ENCODE measurements around the gene CFAP92.
A peak's percentile ranks its signal among the peaks of the same experiment; 100 is the strongest.

CFAP92 gene

GRCh38 chr3:129032716-129033115 lies 38.8 kb upstream of the CFAP92 start:
- ATAC-seq (ENCODE audit: low read depth): no peak
- Mint-ChIP-seq H3K4me1 (no peaks in the 10 kb centered on the region), H3K27me3 (peaks cover 3% of the 10 kb centered on the region), H3K36me3 (no peaks in the 10 kb centered on the region), H3K4me3 (no peak overlapping the region), H3K27ac (no peak overlapping the region), H3K9me3 (no peaks in the 10 kb centered on the region)
- no peak for DNase-seq (ENCODE audit: low spot score in 2 of 2)

DNA sequence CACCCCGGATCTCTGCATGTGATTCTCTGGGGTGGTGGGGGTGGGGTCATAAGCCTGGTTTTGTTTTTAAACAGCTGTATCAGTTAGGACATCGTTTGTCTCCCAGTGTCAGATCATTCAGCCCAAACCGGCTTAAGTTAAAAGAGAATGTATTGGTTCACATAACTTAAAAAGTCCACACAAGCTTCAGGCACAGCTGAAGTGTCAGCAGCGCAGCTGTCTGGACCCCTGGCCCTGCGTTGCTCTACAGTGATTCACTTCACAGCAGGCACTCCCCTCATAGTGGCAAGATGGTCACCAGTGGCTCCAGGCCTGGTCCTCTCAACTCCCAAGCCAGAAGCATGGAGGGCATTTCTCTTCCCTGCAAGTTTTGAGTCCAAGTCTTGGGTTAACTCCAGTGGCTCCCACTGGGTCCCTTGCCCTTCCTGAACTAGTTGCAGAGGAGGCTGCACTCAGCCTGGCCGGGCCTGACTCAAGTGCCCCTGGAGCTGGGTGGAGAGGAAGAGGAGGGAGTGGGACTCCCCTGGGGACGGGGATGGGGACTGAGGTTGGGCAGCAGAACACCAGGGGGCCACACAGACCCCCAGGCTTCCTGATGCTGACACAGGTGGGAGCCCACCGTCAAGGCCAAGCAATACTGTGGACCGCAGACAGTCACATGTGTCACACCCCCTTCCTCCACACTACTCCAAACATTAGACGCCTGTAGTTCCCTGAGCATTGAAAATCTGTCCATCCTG lies 37.8 kb upstream of the CFAP92 start:
- Mint-ChIP-seq H3K27ac (no peak overlapping the region), H3K27me3 (peaks cover under 1% of the 10 kb centered on the region), H3K9me3 (no peaks in the 10 kb centered on the region), H3K4me3 (no peak overlapping the region), H3K36me3 (no peaks in the 10 kb centered on the region), H3K4me1 (peaks cover under 1% of the 10 kb centered on the region)
- DNase-seq (ENCODE audit: low spot score in 2 of 2): no peak
- ATAC-seq (ENCODE audit: low read depth): no peak

DNA sequence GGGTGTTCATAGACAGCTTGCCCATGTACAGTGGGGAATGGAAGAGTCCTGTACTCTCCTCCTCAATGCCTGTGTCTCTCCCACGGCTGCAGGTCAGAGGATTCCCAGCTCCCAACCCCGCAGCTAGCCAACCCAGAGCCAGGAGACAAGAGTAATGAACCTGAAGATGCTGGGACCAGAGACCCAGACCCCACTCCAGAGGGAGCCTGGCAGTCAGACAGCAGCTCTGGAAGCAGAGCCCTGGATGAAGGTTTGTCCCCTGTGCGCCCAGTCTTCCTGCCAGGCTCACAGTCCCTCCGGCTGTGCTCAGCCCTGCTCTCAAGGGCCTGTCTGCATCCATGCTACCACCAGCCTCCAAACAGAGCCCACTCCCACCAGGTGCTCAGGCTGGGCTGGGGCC lies 36.7 kb upstream of the CFAP92 start:
- no peaks in the 10 kb centered on the region for H3K36me3 Mint-ChIP-seq
- H3K9me3 Mint-ChIP-seq: no peaks in the 10 kb centered on the region
- H3K4me1 Mint-ChIP-seq: peaks cover 4% of the 10 kb centered on the region
- DNase-seq (ENCODE audit: low spot score in 2 of 2) (no peak), ATAC-seq (ENCODE audit: low read depth) (no peak)
- no peak overlapping the region for H3K27ac Mint-ChIP-seq
- no peak overlapping the region for H3K4me3 Mint-ChIP-seq
- no peaks in the 10 kb centered on the region for H3K27me3 Mint-ChIP-seq

DNA sequence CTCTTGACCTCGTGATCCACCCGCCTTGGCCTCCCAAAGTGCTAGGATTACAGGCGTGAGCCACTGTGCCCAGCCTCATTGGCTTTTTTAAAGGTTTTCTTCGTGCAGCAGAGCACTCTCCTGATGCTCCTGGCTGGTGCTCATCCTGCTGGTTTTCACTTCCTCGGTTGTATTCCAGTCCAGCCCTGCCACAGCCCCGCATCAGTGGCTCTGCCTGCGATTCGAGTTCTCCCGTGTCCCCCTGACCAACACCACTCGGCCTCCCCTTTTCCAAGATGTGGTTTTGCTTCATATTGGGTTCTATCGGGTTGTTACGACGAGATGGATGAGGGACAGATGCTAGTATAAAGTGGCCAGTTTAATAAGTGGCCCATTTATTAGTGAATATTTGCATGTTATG lies 35.0 kb upstream of the CFAP92 start:
- peak overlapping the region; percentile 64 for H3K4me3 Mint-ChIP-seq
- ATAC-seq (ENCODE audit: low read depth): no peak
- H3K36me3 Mint-ChIP-seq: no peaks in the 10 kb centered on the region
- H3K27ac Mint-ChIP-seq: no peak overlapping the region
- no peaks in the 10 kb centered on the region for H3K9me3 Mint-ChIP-seq
- peaks cover 7% of the 10 kb centered on the region for H3K4me1 Mint-ChIP-seq
- H3K27me3 Mint-ChIP-seq: no peaks in the 10 kb centered on the region
- DNase-seq (ENCODE audit: low spot score in 2 of 2): no peak

- Mint-ChIP-seq H3K36me3 (no peaks in the 10 kb centered on the region), H3K4me1 (peaks cover 7% of the 10 kb centered on the region)
- ATAC-seq (ENCODE audit: low read depth): no peak
Observed at GRCh38 chr3:129027544-129027880, 33.6 kb upstream of the CFAP92 start.

GRCh38 chr3:129026728-129027543 lies 33.1 kb upstream of the CFAP92 start:
- Mint-ChIP-seq H3K4me3 (peak overlapping the region; percentile 77), H3K27me3 (no peaks in the 10 kb centered on the region), H3K36me3 (no peaks in the 10 kb centered on the region), H3K4me1 (peaks cover 7% of the 10 kb centered on the region), H3K9me3 (no peaks in the 10 kb centered on the region), H3K27ac (peak overlapping the region; percentile 97)
- DNase-seq (ENCODE audit: low spot score in 2 of 2): peak; percentile 89 to 90
- peak; percentile 92 for ATAC-seq (ENCODE audit: low read depth)

More at GRCh38 chr3:129027544-129027880, 33.6 kb upstream of the CFAP92 start:
- Mint-ChIP-seq H3K27ac (no peak overlapping the region), H3K27me3 (no peaks in the 10 kb centered on the region), H3K9me3 (no peaks in the 10 kb centered on the region), H3K4me3 (peak overlapping the region; percentile 24)
- DNase-seq (ENCODE audit: low spot score in 2 of 2): no peak

- Mint-ChIP-seq H3K4me3 (peak overlapping the region; percentile 77), H3K9me3 (no peaks in the 10 kb centered on the region), H3K27ac (peak overlapping the region; percentile 97), H3K4me1 (peaks cover 7% of the 10 kb centered on the region), H3K36me3 (no peaks in the 10 kb centered on the region), H3K27me3 (no peaks in the 10 kb centered on the region)
- ATAC-seq (ENCODE audit: low read depth): no peak
- no peak for DNase-seq (ENCODE audit: low spot score in 2 of 2)
Observed at GRCh38 chr3:129025691-129026435, 32.0 kb upstream of the CFAP92 start.

DNA sequence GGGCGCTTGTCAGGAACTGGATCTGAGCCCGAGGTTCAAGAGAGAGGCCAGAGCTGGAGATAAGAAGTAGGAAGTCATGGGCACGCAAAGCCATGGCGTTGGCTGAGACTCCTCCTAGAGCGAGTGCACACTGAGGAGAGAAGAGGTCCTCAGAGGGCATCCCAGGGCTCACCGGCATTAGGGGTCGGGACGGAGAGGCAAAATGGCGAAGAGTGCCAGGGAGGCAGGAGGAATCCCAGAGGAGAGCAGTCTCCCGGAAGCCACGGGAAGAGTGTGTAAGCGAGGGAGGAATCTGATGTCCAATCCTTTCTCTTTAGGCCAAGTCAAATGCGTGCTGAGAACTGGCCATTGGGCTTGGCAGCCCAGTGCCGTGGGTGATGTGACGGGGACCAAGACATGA lies 31.2 kb upstream of the CFAP92 start:
- ATAC-seq (ENCODE audit: low read depth) (no peak), DNase-seq (ENCODE audit: low spot score in 2 of 2) (no peak)
- H3K27ac Mint-ChIP-seq: peak overlapping the region; percentile 97
- H3K27me3 Mint-ChIP-seq: no peaks in the 10 kb centered on the region
- H3K4me1 Mint-ChIP-seq: peaks cover 7% of the 10 kb centered on the region
- H3K4me3 Mint-ChIP-seq: no peak overlapping the region
- no peaks in the 10 kb centered on the region for H3K9me3 Mint-ChIP-seq
- no peaks in the 10 kb centered on the region for H3K36me3 Mint-ChIP-seq

DNA sequence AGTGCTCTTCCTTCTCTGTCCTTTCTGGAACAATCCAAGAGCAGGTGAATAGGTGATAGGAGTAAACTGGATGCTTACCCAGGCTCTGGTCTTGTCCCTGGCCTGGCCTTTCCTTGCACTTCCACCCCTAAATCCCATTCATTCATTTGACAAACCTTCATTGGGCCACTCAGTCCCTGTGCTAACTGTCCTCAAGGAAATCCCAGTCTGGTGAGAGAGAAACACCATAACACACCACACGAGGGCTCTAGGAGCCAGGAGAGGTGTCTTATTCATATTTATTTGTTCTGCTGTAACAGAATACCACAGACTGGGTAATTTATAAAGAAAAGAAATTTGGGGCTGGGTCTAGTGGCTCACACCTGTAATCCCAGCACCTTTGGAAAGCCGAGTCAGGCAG lies 30.0 kb upstream of the CFAP92 start:
- no peaks in the 10 kb centered on the region for H3K27me3 Mint-ChIP-seq
- no peak overlapping the region for H3K4me3 Mint-ChIP-seq
- DNase-seq (ENCODE audit: low spot score in 2 of 2) (no peak), ATAC-seq (ENCODE audit: low read depth) (no peak)
- H3K9me3 Mint-ChIP-seq: no peaks in the 10 kb centered on the region
- peaks cover 9% of the 10 kb centered on the region for H3K4me1 Mint-ChIP-seq
- H3K36me3 Mint-ChIP-seq: no peaks in the 10 kb centered on the region
- H3K27ac Mint-ChIP-seq: no peak overlapping the region

- no peak for ATAC-seq (ENCODE audit: low read depth)
- Mint-ChIP-seq H3K27me3 (no peaks in the 10 kb centered on the region), H3K36me3 (no peaks in the 10 kb centered on the region), H3K27ac (no peak overlapping the region), H3K4me3 (no peak overlapping the region), H3K4me1 (peaks cover 15% of the 10 kb centered on the region), H3K9me3 (no peaks in the 10 kb centered on the region)
- DNase-seq (ENCODE audit: low spot score in 2 of 2): no peak
Observed at GRCh38 chr3:129023008-129023358, 29.1 kb upstream of the CFAP92 start.

DNA sequence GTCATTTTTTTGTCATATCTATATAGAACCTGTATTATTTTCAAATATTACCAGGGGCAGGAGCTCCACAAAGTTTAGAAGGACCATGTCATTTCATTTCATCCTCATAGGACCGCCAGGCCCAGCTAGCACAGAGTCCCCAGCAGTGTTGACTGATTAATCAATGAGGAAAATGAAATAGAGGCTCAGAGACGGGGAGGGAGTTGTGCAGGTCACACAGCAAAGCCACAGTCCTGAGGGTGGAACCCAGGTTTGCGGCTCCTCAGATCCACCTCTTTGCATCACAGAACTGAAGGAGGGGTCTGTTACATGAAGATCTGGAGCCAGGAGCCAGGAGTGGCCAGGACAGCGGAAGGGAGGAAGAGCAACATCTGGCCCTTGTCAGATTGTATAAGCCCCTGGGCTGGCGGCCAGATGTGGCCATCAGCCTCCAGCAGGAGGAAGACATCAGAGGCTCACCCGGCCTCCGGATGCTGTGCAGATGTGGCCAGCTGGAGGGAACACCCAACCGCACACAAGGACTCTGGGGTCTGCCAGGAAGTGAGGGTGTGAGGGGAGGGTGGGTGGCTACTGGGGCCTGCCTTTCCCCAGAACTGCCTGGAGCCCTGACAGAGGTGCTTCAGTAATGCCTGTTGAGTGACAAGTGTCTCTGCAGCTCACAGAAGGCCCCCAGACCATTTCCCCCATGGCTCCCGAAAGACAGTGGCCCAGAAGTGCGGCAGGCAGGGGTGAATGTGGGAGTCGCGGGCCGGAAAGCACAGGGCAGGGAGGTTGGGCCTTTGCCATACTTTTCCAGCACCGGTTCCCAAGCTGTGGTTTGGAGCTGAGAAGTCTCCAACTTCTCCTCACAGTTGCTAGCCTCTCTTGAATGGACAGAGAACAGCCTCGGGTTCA lies 28.5 kb upstream of the CFAP92 start:
- no peak for ATAC-seq (ENCODE audit: low read depth)
- H3K36me3 Mint-ChIP-seq: no peaks in the 10 kb centered on the region
- H3K4me3 Mint-ChIP-seq: no peak overlapping the region
- DNase-seq (ENCODE audit: low spot score in 2 of 2): no peak
- no peaks in the 10 kb centered on the region for H3K9me3 Mint-ChIP-seq
- H3K27ac Mint-ChIP-seq: peak overlapping the region; percentile 62
- H3K27me3 Mint-ChIP-seq: no peaks in the 10 kb centered on the region
- peaks cover 21% of the 10 kb centered on the region for H3K4me1 Mint-ChIP-seq

DNA sequence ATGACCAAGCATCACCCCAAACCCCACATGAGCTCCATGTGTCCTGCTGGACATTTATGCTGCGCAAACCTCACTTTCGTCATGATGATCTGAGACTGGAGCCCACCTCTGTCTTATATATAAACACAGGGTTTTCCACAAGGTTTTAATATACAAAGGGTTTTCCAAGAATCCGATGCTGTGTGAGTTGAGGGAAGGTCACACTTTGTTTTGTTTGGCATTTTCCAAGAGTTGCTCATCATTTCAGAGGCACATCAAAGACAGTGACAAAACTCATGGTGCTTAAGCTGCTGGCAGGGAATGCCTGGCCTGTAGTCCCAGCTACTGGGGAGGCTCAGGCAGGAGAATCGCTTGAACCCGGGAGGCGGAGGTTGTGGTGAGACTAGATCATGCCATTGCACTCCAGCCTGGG lies 27.3 kb upstream of the CFAP92 start:
- peaks cover 22% of the 10 kb centered on the region for H3K4me1 Mint-ChIP-seq
- H3K27ac Mint-ChIP-seq: peak overlapping the region; percentile 62
- H3K36me3 Mint-ChIP-seq: no peaks in the 10 kb centered on the region
- no peaks in the 10 kb centered on the region for H3K27me3 Mint-ChIP-seq
- DNase-seq (ENCODE audit: low spot score in 2 of 2) (no peak), ATAC-seq (ENCODE audit: low read depth) (no peak)
- H3K9me3 Mint-ChIP-seq: peaks cover 2% of the 10 kb centered on the region
- no peak overlapping the region for H3K4me3 Mint-ChIP-seq

- Mint-ChIP-seq H3K27ac (no peak overlapping the region), H3K4me1 (peaks cover 24% of the 10 kb centered on the region)
Observed at GRCh38 chr3:129020691-129021090, 26.8 kb upstream of the CFAP92 start.

More at GRCh38 chr3:129020691-129021090, 26.8 kb upstream of the CFAP92 start:
- Mint-ChIP-seq H3K36me3 (no peaks in the 10 kb centered on the region), H3K4me3 (no peak overlapping the region), H3K9me3 (peaks cover 2% of the 10 kb centered on the region), H3K27me3 (no peaks in the 10 kb centered on the region)
- no peak for ATAC-seq (ENCODE audit: low read depth)
- DNase-seq (ENCODE audit: low spot score in 2 of 2): no peak
